Central memory CD8-positive, alpha-beta T cell (primary cell): Measurements from ENCODE around the gene UBL3.

ENCODE experiments used
- ATAC-seq: fragments of 150-1000 bp; cut with Tn5 transposase; replicated peaks from 2 replicates; pipeline ENCODE4 v1.10.0; 2022; ENCODE audit warnings: mild to moderate bottlenecking, moderate FRiP score, moderate number of reproducible peaks; ENCODE audit not compliant: poor library complexity, severe bottlenecking; ENCODE audit errors: extremely low read depth
- DNase-seq, 2 donors: peaks; one replicate each; pipeline ENCODE4 v3.0.0; 2021; ENCODE audit warnings: low spot score in 2 of 2
- H3K27ac Mint-ChIP-seq: one replicate; pipeline ENCODE4 v1.8.0; 2022; ENCODE audit warnings: low read depth, mild to moderate bottlenecking, moderate library complexity, mixed read lengths
- H3K27me3 Mint-ChIP-seq: one replicate; pipeline ENCODE4 v1.8.0; 2022; ENCODE audit warnings: mixed read lengths
- H3K36me3 Mint-ChIP-seq: one replicate; pipeline ENCODE4 v1.8.0; 2022; ENCODE audit warnings: mild to moderate bottlenecking, moderate library complexity, mixed read lengths; ENCODE audit not compliant: insufficient read depth
- H3K4me1 Mint-ChIP-seq: one replicate; pipeline ENCODE4 v1.8.0; 2022; ENCODE audit warnings: mixed read lengths
- H3K4me3 Mint-ChIP-seq: one replicate; pipeline ENCODE4 v1.8.0; 2022; ENCODE audit warnings: mild to moderate bottlenecking, moderate library complexity, mixed read lengths
- H3K9me3 Mint-ChIP-seq: one replicate; pipeline ENCODE4 v1.8.0; 2022; ENCODE audit warnings: mixed read lengths

UBL3 gene

GRCh38 chr13:29855009-29855408 lies 4.6 kb upstream of the UBL3 start:
- H3K4me3 Mint-ChIP-seq = no peak overlapping the region
- peaks cover 5% of the 10 kb centered on the region for H3K4me1 Mint-ChIP-seq
- no peaks in the 10 kb centered on the region for H3K9me3 Mint-ChIP-seq
- H3K27ac Mint-ChIP-seq = no peak overlapping the region
- H3K27me3 Mint-ChIP-seq = no peaks in the 10 kb centered on the region
- no peak for DNase-seq
- peaks cover 4% of the 10 kb centered on the region for H3K36me3 Mint-ChIP-seq
- no peak for ATAC-seq

- H3K4me3 Mint-ChIP-seq = no peak overlapping the region
- H3K27ac Mint-ChIP-seq = no peak overlapping the region
- peaks cover 16% of the 10 kb centered on the region for H3K4me1 Mint-ChIP-seq
- DNase-seq (no peak), ATAC-seq (no peak)
- no peaks in the 10 kb centered on the region for H3K27me3 Mint-ChIP-seq
- H3K36me3 Mint-ChIP-seq = peaks cover 14% of the 10 kb centered on the region
- H3K9me3 Mint-ChIP-seq = no peaks in the 10 kb centered on the region
Measured at GRCh38 chr13:29853131-29853530, 2.7 kb upstream of the UBL3 start.

GRCh38 chr13:29852472-29853054 lies 2.1 kb upstream of the UBL3 start:
- DNase-seq (no peak), ATAC-seq (no peak)
- Mint-ChIP-seq H3K27ac (no peak overlapping the region), H3K36me3 (peaks cover 15% of the 10 kb centered on the region), H3K4me1 (peaks cover 20% of the 10 kb centered on the region), H3K9me3 (no peaks in the 10 kb centered on the region), H3K4me3 (no peak overlapping the region), H3K27me3 (no peaks in the 10 kb centered on the region)

GRCh38 chr13:29849731-29850212 lies 645 bp downstream of the UBL3 start:
- ATAC-seq = peak; percentile 6
- peaks cover 19% of the 10 kb centered on the region for H3K36me3 Mint-ChIP-seq
- H3K4me3 Mint-ChIP-seq = peak overlapping the region; percentile 94
- H3K27me3 Mint-ChIP-seq = no peaks in the 10 kb centered on the region
- peak; percentile 19 to 20 for DNase-seq
- no peaks in the 10 kb centered on the region for H3K9me3 Mint-ChIP-seq
- H3K27ac Mint-ChIP-seq = peak overlapping the region; percentile 94
- peaks cover 45% of the 10 kb centered on the region for H3K4me1 Mint-ChIP-seq

- Mint-ChIP-seq H3K36me3 (peaks cover 19% of the 10 kb centered on the region), H3K4me1 (peaks cover 47% of the 10 kb centered on the region), H3K27me3 (no peaks in the 10 kb centered on the region), H3K9me3 (no peaks in the 10 kb centered on the region), H3K4me3 (peak overlapping the region; percentile 94), H3K27ac (peak overlapping the region; percentile 94)
- peak; percentile 23 to 37 for DNase-seq
- peak; percentile 21 for ATAC-seq
Measured at GRCh38 chr13:29849071-29849631, 1.3 kb downstream of the UBL3 start.

GRCh38 chr13:29847501-29847983 lies 2.9 kb downstream of the UBL3 start:
- peaks cover 60% of the 10 kb centered on the region for H3K4me1 Mint-ChIP-seq
- DNase-seq = no peak
- no peak for ATAC-seq
- H3K4me3 Mint-ChIP-seq = peak overlapping the region; percentile 94
- peaks cover 19% of the 10 kb centered on the region for H3K36me3 Mint-ChIP-seq
- no peaks in the 10 kb centered on the region for H3K27me3 Mint-ChIP-seq
- H3K27ac Mint-ChIP-seq = peak overlapping the region; percentile 94
- H3K9me3 Mint-ChIP-seq = no peaks in the 10 kb centered on the region

- ATAC-seq (no peak), DNase-seq (no peak)
- Mint-ChIP-seq H3K9me3 (no peaks in the 10 kb centered on the region), H3K27ac (peak overlapping the region; percentile 94), H3K36me3 (peaks cover 21% of the 10 kb centered on the region), H3K4me1 (peaks cover 68% of the 10 kb centered on the region), H3K27me3 (no peaks in the 10 kb centered on the region), H3K4me3 (peak overlapping the region; percentile 94)
Measured at GRCh38 chr13:29846475-29847256, 3.8 kb downstream of the UBL3 start.

- Mint-ChIP-seq H3K36me3 (peaks cover 20% of the 10 kb centered on the region), H3K27me3 (no peaks in the 10 kb centered on the region), H3K9me3 (no peaks in the 10 kb centered on the region), H3K4me3 (no peak overlapping the region), H3K4me1 (peaks cover 78% of the 10 kb centered on the region), H3K27ac (no peak overlapping the region)
- DNase-seq (no peak), ATAC-seq (no peak)
Measured at GRCh38 chr13:29845440-29846056, 4.9 kb downstream of the UBL3 start.

GRCh38 chr13:29844441-29844840 lies 6.0 kb downstream of the UBL3 start:
- Mint-ChIP-seq H3K36me3 (peaks cover 16% of the 10 kb centered on the region), H3K9me3 (no peaks in the 10 kb centered on the region), H3K27me3 (no peaks in the 10 kb centered on the region), H3K4me1 (peaks cover 82% of the 10 kb centered on the region), H3K27ac (no peak overlapping the region), H3K4me3 (no peak overlapping the region)
- DNase-seq (no peak), ATAC-seq (no peak)

GRCh38 chr13:29840585-29840984 lies 9.8 kb downstream of the UBL3 start:
- H3K27me3 Mint-ChIP-seq = no peaks in the 10 kb centered on the region
- no peaks in the 10 kb centered on the region for H3K9me3 Mint-ChIP-seq
- H3K4me3 Mint-ChIP-seq = no peak overlapping the region
- ATAC-seq (no peak), DNase-seq (no peak)
- H3K36me3 Mint-ChIP-seq = peaks cover 7% of the 10 kb centered on the region
- no peak overlapping the region for H3K27ac Mint-ChIP-seq
- peaks cover 89% of the 10 kb centered on the region for H3K4me1 Mint-ChIP-seq

- Mint-ChIP-seq H3K27ac (no peak overlapping the region), H3K4me3 (no peak overlapping the region), H3K27me3 (no peaks in the 10 kb centered on the region), H3K9me3 (no peaks in the 10 kb centered on the region), H3K4me1 (peaks cover 72% of the 10 kb centered on the region), H3K36me3 (peaks cover 8% of the 10 kb centered on the region)
- no peak for ATAC-seq
- no peak for DNase-seq
Measured at GRCh38 chr13:29835280-29836061, 14.9 kb downstream of the UBL3 start.

GRCh38 chr13:29832761-29833298 lies 17.6 kb downstream of the UBL3 start:
- peak overlapping the region; percentile 17 for H3K27ac Mint-ChIP-seq
- DNase-seq = no peak
- peaks cover 9% of the 10 kb centered on the region for H3K36me3 Mint-ChIP-seq
- H3K9me3 Mint-ChIP-seq = no peaks in the 10 kb centered on the region
- no peaks in the 10 kb centered on the region for H3K27me3 Mint-ChIP-seq
- H3K4me3 Mint-ChIP-seq = no peak overlapping the region
- no peak for ATAC-seq
- H3K4me1 Mint-ChIP-seq = peaks cover 55% of the 10 kb centered on the region
